ENCODE measurements around the gene VPS8.

The VPS8 gene, protein sequence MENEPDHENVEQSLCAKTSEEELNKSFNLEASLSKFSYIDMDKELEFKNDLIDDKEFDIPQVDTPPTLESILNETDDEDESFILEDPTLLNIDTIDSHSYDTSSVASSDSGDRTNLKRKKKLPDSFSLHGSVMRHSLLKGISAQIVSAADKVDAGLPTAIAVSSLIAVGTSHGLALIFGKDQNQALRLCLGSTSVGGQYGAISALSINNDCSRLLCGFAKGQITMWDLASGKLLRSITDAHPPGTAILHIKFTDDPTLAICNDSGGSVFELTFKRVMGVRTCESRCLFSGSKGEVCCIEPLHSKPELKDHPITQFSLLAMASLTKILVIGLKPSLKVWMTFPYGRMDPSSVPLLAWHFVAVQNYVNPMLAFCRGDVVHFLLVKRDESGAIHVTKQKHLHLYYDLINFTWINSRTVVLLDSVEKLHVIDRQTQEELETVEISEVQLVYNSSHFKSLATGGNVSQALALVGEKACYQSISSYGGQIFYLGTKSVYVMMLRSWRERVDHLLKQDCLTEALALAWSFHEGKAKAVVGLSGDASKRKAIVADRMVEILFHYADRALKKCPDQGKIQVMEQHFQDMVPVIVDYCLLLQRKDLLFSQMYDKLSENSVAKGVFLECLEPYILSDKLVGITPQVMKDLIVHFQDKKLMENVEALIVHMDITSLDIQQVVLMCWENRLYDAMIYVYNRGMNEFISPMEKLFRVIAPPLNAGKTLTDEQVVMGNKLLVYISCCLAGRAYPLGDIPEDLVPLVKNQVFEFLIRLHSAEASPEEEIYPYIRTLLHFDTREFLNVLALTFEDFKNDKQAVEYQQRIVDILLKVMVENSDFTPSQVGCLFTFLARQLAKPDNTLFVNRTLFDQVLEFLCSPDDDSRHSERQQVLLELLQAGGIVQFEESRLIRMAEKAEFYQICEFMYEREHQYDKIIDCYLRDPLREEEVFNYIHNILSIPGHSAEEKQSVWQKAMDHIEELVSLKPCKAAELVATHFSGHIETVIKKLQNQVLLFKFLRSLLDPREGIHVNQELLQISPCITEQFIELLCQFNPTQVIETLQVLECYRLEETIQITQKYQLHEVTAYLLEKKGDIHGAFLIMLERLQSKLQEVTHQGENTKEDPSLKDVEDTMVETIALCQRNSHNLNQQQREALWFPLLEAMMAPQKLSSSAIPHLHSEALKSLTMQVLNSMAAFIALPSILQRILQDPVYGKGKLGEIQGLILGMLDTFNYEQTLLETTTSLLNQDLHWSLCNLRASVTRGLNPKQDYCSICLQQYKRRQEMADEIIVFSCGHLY (N-terminal part only)

GRCh38 chr3:184811999-184812661 lies at the start of gene VPS8:
TSS of gene VPS8 (plus strand) at chr3:184812166. CDS start at chr3:184824633, 12,467 bp downstream.
- peaks cover 0 to 8% of the 10 kb centered on the region in 2 experiments; a peak in 1 of 3 replicates for H3K36me3 ChIP-seq (ENCODE audit: control insufficient read depth in 2 of 2, insufficient read depth in 1 of 2, low read length in 2 of 2)
- no peak within 1 kb of the TSS; the same call in 1 of the 2 replicates for H3K27ac ChIP-seq (ENCODE audit: extremely low read depth, low read depth, low read length)
- CTCF ChIA-PET, result interaction anchor here (0.5 to 1.6 kb wide), 8 partner anchors 9 to 907 kb away, joined by 3 to 4 read pairs (median 3); no protein-coding TSS in a partner anchor
- H3K9me3 ChIP-seq (ENCODE audit: control insufficient read depth, insufficient read depth, low read depth, low read length), result no peaks in the 10 kb centered on the region
- H3K4me3 ChIP-seq (ENCODE audit: low read depth, low read length), result peak within 1 kb of the TSS; percentile 98
- no peaks in the 10 kb centered on the region; the same call in 1 of the 2 replicates for H3K4me1 ChIP-seq (ENCODE audit: control insufficient read depth, insufficient read depth, low read length)
- POLR2A ChIA-PET, result interaction anchor here (1.5 kb wide), 1 partner anchor 251 kb away, joined by 4 read pairs; the partner anchor contains the start of gene EPHB3
- no peak for TF ChIP-seq ATF2 (tag by site-specific recombination; IDR thresholded peaks at IDR 0.05; ENCODE audit: low read depth)
- TF ChIP-seq BCL6B (tag by site-specific recombination; IDR thresholded peaks at IDR 0.05), result no peak
- no peak for TF ChIP-seq ZNF830 (tag by site-specific recombination; IDR thresholded peaks at IDR 0.05; ENCODE audit: low read depth)
- TF ChIP-seq, protein P1, sequence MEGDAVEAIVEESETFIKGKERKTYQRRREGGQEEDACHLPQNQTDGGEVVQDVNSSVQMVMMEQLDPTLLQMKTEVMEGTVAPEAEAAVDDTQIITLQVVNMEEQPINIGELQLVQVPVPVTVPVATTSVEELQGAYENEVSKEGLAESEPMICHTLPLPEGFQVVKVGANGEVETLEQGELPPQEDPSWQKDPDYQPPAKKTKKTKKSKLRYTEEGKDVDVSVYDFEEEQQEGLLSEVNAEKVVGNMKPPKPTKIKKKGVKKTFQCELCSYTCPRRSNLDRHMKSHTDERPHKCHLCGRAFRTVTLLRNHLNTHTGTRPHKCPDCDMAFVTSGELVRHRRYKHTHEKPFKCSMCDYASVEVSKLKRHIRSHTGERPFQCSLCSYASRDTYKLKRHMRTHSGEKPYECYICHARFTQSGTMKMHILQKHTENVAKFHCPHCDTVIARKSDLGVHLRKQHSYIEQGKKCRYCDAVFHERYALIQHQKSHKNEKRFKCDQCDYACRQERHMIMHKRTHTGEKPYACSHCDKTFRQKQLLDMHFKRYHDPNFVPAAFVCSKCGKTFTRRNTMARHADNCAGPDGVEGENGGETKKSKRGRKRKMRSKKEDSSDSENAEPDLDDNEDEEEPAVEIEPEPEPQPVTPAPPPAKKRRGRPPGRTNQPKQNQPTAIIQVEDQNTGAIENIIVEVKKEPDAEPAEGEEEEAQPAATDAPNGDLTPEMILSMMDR (tag by site-specific recombination; IDR thresholded peaks at IDR 0.05), result peak; percentile 84
- no peak for TF ChIP-seq HOXC10 (CRISPR knock-in tag; IDR thresholded peaks at IDR 0.05)
- peak; percentile 41; the same call in 1 of the 2 replicates for TF ChIP-seq ZNF600 (tag by site-specific recombination; IDR thresholded peaks at IDR 0.05)
- TF ChIP-seq ZBTB8A (tag by site-specific recombination; IDR thresholded peaks at IDR 0.05), result 0 out of 2 replicates have a peak, but pooled peaks have one; percentile 19
- TF ChIP-seq ZNF239 (tag by site-specific recombination; IDR thresholded peaks at IDR 0.05), result no peak
- no peak for TF ChIP-seq PBX3 (CRISPR knock-in tag; IDR thresholded peaks at IDR 0.05)
- TF ChIP-seq ZNF121 (tag by site-specific recombination; IDR thresholded peaks at IDR 0.05), result 0 out of 2 replicates have a peak, but pooled peaks have one; percentile 22
- TF ChIP-seq ZNF324 (tag by site-specific recombination; IDR thresholded peaks at IDR 0.05), result no peak
- TF ChIP-seq KLF10 (tag by site-specific recombination; IDR thresholded peaks at IDR 0.05), result no peak
- no peak for TF ChIP-seq ZNF521 (tag by site-specific recombination; IDR thresholded peaks at IDR 0.05)
- no peak for TF ChIP-seq ZNF473 (tag by site-specific recombination; IDR thresholded peaks at IDR 0.05)
- TF ChIP-seq ZNF2 (tag by site-specific recombination; IDR thresholded peaks at IDR 0.05), result 0 out of 2 replicates have a peak, but pooled peaks have one; percentile 25
- TF ChIP-seq, protein P2, sequence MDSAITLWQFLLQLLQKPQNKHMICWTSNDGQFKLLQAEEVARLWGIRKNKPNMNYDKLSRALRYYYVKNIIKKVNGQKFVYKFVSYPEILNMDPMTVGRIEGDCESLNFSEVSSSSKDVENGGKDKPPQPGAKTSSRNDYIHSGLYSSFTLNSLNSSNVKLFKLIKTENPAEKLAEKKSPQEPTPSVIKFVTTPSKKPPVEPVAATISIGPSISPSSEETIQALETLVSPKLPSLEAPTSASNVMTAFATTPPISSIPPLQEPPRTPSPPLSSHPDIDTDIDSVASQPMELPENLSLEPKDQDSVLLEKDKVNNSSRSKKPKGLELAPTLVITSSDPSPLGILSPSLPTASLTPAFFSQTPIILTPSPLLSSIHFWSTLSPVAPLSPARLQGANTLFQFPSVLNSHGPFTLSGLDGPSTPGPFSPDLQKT (IDR thresholded peaks at IDR 0.05; ENCODE audit: borderline replicate concordance, low read depth, low read length), result no peak
- no peak for TF ChIP-seq ZNF37A (tag by site-specific recombination; IDR thresholded peaks at IDR 0.05)
- TF ChIP-seq ZNF350 (tag by site-specific recombination; IDR thresholded peaks at IDR 0.05), result no peak
- TF ChIP-seq, protein P3, sequence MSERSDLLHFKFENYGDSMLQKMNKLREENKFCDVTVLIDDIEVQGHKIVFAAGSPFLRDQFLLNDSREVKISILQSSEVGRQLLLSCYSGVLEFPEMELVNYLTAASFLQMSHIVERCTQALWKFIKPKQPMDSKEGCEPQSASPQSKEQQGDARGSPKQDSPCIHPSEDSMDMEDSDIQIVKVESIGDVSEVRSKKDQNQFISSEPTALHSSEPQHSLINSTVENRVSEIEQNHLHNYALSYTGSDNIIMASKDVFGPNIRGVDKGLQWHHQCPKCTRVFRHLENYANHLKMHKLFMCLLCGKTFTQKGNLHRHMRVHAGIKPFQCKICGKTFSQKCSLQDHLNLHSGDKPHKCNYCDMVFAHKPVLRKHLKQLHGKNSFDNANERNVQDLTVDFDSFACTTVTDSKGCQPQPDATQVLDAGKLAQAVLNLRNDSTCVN (tag by site-specific recombination; optimal IDR thresholded peaks at IDR 0.05), result peak; percentile 80
- TF ChIP-seq ZNF155 (tag by site-specific recombination; IDR thresholded peaks at IDR 0.05), result no peak
- TF ChIP-seq YY1 (tag by site-specific recombination; IDR thresholded peaks at IDR 0.05), result peak; percentile 63; the same call in 1 of the 2 replicates
- TF ChIP-seq GLI4 (tag by site-specific recombination; IDR thresholded peaks at IDR 0.05), result 0 out of 2 replicates have a peak, but pooled peaks have one; percentile 15
- TF ChIP-seq ZNF174 (tag by site-specific recombination; IDR thresholded peaks at IDR 0.05), result no peak

All from HEK293 (cell line).